ENCODE measurements around the gene SSBP3. TPM values are rescaled to one million over a fixed set of nuclear protein-coding genes. Genes with fewer than 3 reads are reported as not detected.

The SSBP3 gene
- total and polyA plus RNA-seq, 9 of the 15 experiments (the other 6 are each of a cell fraction or from before 2014, with no cell fraction given), result 8.7 to 108 (median 33.8) TPM

DNA sequence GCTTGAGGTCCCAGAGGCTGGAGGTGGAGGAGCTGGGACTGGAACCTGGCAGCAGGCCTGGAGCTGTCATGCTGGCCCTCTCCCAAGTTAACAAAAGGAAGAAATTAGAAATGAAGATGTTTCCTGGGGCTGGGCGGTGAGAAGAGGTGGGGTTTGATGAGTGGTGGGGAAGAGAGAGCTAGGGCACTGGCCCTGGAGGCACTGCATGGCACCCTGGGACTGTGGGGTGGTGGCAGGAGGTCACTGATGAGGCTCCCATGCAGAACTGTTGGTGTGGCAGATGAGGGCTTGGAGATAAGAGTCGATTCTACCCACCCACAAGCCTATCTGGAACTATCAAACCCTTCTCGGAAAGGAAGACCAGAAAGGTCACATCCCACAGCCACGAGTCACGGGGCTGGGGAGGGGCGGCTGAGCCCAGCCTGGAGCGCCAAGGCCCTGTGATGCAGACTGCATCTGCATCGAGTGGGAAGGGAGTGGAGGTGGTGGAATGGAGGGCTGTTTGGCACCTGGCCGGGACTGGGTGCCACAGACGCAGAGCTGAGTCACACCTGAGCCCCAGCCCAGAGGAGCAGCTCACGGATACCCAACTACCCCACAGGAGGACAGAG, 176.8 kb downstream of the SSBP3 start:
- Histone ChIP-seq H4K20me1 (replicated peaks; ENCODE audit: control insufficient read depth, insufficient read depth, low read length) (peaks cover 11% of the 10 kb centered on the region), H3K9ac (ENCODE audit: insufficient read depth in 1 of 2, low read depth in 2 of 2, low read length in 2 of 2) (peak overlapping the region in 1 of 2 experiments; percentile 78; a peak in 2 of 4 replicates), H2AFZ (ENCODE audit: low read depth, low read length) (no peak overlapping the region), H3K36me3 (ENCODE audit: control insufficient read depth, insufficient read depth, low read length) (peaks cover 45% of the 10 kb centered on the region), H3K9me3 (replicated peaks; ENCODE audit: control insufficient read depth, insufficient read depth, low read depth, low read length) (no peaks in the 10 kb centered on the region), H3K4me1 (replicated peaks in 1 of 2; ENCODE audit: control insufficient read depth in 2 of 2, insufficient read depth in 2 of 2, low read length in 2 of 2) (peaks cover 27 to 31% of the 10 kb centered on the region in 2 experiments), H3K4me2 (ENCODE audit: insufficient read depth, low read length) (no peak overlapping the region), H3K27me3 (ENCODE audit: control insufficient read depth in 2 of 2, insufficient read depth in 2 of 2, low read length in 2 of 2) (no peaks in the 10 kb centered on the region), H3K79me2 (ENCODE audit: control insufficient read depth, insufficient read depth, low read length) (no peaks in the 10 kb centered on the region), H3K27ac (ENCODE audit: extremely low read depth, low read depth, low read length) (no peak overlapping the region), H3K4me3 (no peak overlapping the region), H3K9me1 (ENCODE audit: control insufficient read depth, insufficient read depth, low read length) (no peaks in the 10 kb centered on the region)
- in situ Hi-C loops (cut with MboI) (no loop called here), intact Hi-C loops (cut with micrococcal nuclease) (no loop called here)
- FAIRE-seq (peak; percentile 69), DNase-seq (ENCODE audit: extremely low read depth in 1 of 4, low spot score in 3 of 4) (peak in 1 of 4 experiments; percentile 59), ATAC-seq (peak; percentile 31)
- POLR2A ChIA-PET, result interaction anchor here (0.8 to 2.8 kb wide), 10 partner anchors 9 to 300 kb away, joined by 3 to 21 read pairs (median 4); no protein-coding TSS in a partner anchor
- BruUV-seq (replicated peaks), result no TSS peak
- CTCF ChIA-PET (ENCODE audit: low intra/inter-chr PET ratio), result no interaction called here
- WGBS (ENCODE audit: insufficient coverage, low coverage, missing lambda C conversion rate), result 26% methylated on average over 11 of the region's 11 CpGs
- 0 out of 2 replicates have a peak, but pooled peaks have one; percentile 5 for TF ChIP-seq BHLHE40 (IDR thresholded peaks at IDR 0.05; ENCODE audit: low read length)
- TF ChIP-seq, protein P1, sequence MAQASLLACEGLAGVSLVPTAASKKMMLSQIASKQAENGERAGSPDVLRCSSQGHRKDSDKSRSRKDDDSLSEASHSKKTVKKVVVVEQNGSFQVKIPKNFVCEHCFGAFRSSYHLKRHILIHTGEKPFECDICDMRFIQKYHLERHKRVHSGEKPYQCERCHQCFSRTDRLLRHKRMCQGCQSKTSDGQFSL (CRISPR knock-in tag; IDR thresholded peaks at IDR 0.05), result 0 out of 2 replicates have a peak, but pooled peaks have one; percentile 15
- TF ChIP-seq, protein P1 (tag; IDR thresholded peaks at IDR 0.05), result no peak
- no peak for TF ChIP-seq ZNF24 (IDR thresholded peaks at IDR 0.05)
- TF ChIP-seq TBL1XR1 (IDR thresholded peaks at IDR 0.05; ENCODE audit: low read length in 2 of 2), result no peak
- 0 out of 2 replicates have a peak, but pooled peaks have one; percentile 12 for TF ChIP-seq ZBTB17 (CRISPR knock-in tag; IDR thresholded peaks at IDR 0.05)
- no peak for TF ChIP-seq SRSF7 (optimal IDR thresholded peaks at IDR 0.05; ENCODE audit: low read depth, low read length)
- no peak for TF ChIP-seq GTF2A2 (tag; IDR thresholded peaks at IDR 0.05)
- TF ChIP-seq ZNF583 (CRISPR knock-in tag; IDR thresholded peaks at IDR 0.05), result no peak
- no peak for TF ChIP-seq ZNF778 (CRISPR knock-in tag; IDR thresholded peaks at IDR 0.05)
- peak; percentile 33 for TF ChIP-seq CCNT2 (IDR thresholded peaks at IDR 0.05; ENCODE audit: borderline replicate concordance, extremely low read depth, insufficient read length, low read depth, low read length)
- peak; percentile 37; the same call in 1 of the 2 replicates for TF ChIP-seq ELF2 (CRISPR knock-in tag; IDR thresholded peaks at IDR 0.05)
- TF ChIP-seq CBFA2T3 (IDR thresholded peaks at IDR 0.05), result peak; percentile 39
- peak; percentile 21 for TF ChIP-seq TCF3 (CRISPR knock-in tag; IDR thresholded peaks at IDR 0.05)
- TF ChIP-seq ZEB2 (IDR thresholded peaks at IDR 0.05), result no peak
- TF ChIP-seq, protein P2, sequence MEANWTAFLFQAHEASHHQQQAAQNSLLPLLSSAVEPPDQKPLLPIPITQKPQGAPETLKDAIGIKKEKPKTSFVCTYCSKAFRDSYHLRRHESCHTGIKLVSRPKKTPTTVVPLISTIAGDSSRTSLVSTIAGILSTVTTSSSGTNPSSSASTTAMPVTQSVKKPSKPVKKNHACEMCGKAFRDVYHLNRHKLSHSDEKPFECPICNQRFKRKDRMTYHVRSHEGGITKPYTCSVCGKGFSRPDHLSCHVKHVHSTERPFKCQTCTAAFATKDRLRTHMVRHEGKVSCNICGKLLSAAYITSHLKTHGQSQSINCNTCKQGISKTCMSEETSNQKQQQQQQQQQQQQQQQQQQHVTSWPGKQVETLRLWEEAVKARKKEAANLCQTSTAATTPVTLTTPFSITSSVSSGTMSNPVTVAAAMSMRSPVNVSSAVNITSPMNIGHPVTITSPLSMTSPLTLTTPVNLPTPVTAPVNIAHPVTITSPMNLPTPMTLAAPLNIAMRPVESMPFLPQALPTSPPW (CRISPR knock-in tag; IDR thresholded peaks at IDR 0.05), result peak; percentile 66; the same call in 1 of the 2 replicates
- 0 out of 2 replicates have a peak, but pooled peaks have one; percentile 60 for TF ChIP-seq CAMTA2 (CRISPR knock-in tag; conservative IDR thresholded peaks at IDR 0.05)
- TF ChIP-seq POLR2G (IDR thresholded peaks at IDR 0.05; ENCODE audit: low read depth, low read length), result peak; percentile 31; the same call in 1 of the 2 replicates
- no peak for TF ChIP-seq SLC30A9 (CRISPR knock-in tag; IDR thresholded peaks at IDR 0.05)
- no peak for TF ChIP-seq RFX5 (IDR thresholded peaks at IDR 0.05; ENCODE audit: low read depth, low read length)
- peak; percentile 50; the same call in 1 of the 2 replicates for TF ChIP-seq CTBP1 (IDR thresholded peaks at IDR 0.05; ENCODE audit: borderline replicate concordance)
